HG03064 (cell line): ENCODE results near the gene KCNQ4.

Experiments used
- ATAC-seq: cut with Tn5 transposase; IDR thresholded peaks from one replicate; pipeline ENCODE4 v1.9.1; 2021; ENCODE audit warnings: low read depth; ENCODE audit not compliant: unreplicated experiment

The KCNQ4 gene

DNA sequence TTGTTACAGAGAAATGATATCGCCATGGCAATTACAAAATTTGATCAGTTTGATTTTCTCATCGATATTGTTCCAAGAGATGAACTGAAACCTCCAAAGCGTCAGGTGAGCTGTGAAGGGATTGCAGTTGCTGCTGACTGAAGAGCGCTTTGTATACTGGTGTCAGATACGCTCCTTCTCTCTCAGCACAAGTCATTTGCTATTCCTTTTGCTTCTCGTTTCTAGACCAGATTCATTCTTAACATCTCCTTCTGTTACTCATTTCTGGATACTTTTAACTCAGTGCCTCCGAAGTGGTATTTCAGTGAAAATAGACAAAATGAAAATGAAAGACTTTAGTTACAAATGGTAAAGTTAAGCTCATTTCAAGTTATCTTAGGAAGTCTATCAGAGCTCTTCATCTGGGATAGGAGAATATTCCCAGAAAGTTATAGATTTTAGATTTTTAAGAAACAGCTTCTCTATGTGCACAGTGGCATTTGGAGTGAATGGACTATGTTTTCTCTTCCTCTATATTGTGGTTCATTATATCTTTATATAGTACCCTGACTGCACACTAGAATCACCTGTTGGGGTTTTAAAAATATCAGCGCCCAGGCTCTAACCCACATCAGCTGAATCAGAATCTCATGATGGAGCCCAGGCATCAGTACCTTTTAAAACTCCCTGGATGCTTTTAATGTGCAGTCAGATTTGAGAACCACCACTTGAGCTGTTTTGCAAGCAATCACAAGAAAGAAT, 30.3 kb upstream of the KCNQ4 start:
- ATAC-seq = no peak

GRCh38 chr1:40754201-40754600, 29.4 kb upstream of the KCNQ4 start:
- no peak for ATAC-seq

GRCh38 chr1:40755067-40755466, 28.5 kb upstream of the KCNQ4 start:
- no peak for ATAC-seq

DNA sequence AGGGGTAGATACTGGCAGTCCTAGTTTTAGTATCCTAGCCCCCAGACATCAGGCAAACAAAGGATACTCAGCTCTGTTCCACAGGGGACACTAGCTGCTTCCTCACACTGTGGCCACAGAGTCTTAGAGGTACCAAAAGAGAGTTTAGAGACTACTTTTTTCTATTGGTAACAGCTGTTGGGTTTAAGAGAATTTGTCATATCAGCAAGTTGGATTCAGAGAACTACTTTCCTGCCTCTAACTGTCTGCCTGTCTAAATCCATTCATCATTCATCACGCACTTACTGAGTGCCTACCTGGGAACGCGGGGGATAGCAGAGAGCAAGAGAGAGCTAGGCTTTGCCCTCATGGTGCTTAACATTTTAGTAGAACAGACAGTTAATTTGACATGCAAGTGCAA, 27.1 kb upstream of the KCNQ4 start:
- no peak for ATAC-seq

GRCh38 chr1:40757084-40757483, 26.5 kb upstream of the KCNQ4 start:
- ATAC-seq = no peak

DNA sequence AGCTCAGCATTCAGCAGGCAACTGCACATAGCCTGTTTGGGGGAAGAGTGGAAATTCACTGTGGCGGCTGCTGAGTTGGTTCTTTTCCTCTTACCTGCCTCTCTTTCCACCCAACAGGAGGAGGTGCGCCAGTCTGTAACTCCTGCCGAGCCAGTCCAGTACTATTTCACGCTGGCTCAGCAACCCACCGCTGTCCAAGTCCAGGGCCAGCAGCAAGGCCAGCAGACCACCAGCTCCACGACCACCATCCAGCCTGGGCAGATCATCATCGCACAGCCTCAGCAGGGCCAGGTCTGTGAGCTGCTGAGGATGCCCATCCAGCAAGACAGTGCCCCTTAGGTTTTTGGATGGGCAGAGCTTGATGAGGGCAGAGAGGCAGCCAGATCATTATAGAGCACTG, 25.6 kb upstream of the KCNQ4 start:
- no peak for ATAC-seq

DNA sequence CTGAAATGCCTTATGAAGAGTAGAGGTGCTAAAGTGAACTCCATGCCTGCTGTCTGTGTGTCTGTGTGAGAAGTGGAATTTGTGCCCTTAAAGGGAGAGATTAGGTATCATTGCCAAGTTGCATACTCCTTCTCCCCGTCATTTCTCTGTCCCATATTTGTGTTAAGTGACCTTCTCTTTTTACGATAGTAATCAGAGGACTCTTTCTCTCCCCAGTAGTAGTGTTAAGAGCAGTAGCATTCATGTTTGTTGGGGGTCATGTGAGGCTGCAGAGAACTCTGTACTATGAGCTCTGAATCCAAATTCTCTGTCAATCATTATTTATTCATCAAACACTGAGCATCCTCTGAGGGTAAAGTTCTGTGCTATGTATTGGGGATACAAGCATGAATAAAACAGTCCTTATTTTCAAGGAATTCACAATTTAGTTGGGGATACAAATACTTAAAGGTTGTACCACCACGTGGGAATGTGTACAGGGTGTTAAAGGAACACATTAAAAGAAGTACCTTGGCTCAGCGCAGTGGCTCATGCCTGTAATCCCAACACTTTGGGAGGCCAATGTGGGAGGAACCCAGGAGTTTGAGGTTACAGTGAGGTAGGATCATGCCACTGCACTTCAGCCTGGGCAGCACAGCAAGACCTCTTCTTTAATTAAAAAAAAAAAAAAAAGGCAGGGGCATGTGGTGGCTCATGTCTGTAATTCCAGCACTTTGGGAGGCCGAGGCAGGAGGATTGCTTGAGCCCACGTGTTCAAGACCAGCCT, 24.8 kb upstream of the KCNQ4 start:
- ATAC-seq = no peak

GRCh38 chr1:40760984-40761383, 22.6 kb upstream of the KCNQ4 start:
- ATAC-seq = no peak

DNA sequence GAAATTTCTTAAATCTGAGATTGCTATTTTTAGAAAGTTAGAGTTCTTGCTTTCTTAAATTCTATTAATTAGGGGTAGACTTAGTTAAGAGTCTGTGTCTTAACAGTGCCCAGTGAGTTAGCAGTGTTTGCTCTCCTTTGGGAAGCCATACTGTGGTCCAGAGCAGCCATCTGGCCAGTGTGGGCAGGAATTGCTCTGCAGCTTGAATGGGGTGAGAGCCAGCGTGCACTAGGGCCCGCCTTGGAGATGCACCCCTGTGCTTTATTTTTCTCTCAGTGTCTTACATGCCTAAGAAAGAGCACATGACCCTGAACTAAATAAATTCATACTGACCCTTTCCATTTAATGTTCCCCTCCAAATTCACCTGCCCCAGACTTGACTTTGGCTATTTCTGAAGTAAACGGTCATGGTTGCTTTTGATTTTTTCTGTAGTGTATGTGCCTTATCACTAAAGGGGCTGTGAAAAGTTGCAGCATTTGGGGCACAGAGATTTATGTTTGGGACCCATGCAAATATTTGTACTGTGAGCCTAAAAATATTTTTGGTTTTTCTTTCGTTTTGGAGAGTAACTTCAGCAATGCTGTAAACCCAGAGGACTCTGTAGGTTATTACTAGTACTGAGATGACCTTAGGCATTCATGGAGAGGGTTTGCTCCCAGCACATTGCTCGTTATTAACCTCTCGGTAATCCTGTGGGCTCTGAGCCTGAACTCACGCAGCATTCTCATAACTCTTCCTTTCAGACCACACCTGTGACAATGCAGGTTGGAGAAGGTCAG, 21.3 kb upstream of the KCNQ4 start:
- ATAC-seq = no peak

- no peak for ATAC-seq
These were observed 19.6 kb upstream of the KCNQ4 start for GRCh38 chr1:40763742-40764532.

GRCh38 chr1:40764981-40765380, 18.6 kb upstream of the KCNQ4 start:
- ATAC-seq = no peak

DNA sequence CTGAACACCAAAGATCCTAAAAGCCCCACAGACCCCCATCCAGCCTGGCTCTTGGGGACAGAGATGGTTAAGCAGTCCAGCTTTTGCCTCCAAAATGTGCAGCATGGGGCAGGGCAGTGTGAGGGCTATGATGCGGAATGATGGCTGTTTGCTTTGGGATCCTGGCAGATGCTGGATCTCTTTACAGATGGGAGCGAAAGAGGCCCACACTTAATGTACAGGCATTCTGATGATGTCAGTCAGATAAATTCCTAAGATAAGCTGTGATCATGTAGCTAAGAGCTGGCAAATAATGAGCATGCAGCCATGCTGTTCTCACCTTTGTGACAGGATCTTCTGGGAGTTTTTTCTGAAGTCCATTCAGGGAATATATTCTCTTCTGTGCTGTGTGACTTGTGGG, 17.6 kb upstream of the KCNQ4 start:
- ATAC-seq = no peak

GRCh38 chr1:40766560-40766959, 17.0 kb upstream of the KCNQ4 start:
- ATAC-seq = no peak

GRCh38 chr1:40768146-40768990, 15.2 kb upstream of the KCNQ4 start:
- ATAC-seq = no peak

- ATAC-seq = no peak
These were observed 13.8 kb upstream of the KCNQ4 start for GRCh38 chr1:40769815-40770214.

DNA sequence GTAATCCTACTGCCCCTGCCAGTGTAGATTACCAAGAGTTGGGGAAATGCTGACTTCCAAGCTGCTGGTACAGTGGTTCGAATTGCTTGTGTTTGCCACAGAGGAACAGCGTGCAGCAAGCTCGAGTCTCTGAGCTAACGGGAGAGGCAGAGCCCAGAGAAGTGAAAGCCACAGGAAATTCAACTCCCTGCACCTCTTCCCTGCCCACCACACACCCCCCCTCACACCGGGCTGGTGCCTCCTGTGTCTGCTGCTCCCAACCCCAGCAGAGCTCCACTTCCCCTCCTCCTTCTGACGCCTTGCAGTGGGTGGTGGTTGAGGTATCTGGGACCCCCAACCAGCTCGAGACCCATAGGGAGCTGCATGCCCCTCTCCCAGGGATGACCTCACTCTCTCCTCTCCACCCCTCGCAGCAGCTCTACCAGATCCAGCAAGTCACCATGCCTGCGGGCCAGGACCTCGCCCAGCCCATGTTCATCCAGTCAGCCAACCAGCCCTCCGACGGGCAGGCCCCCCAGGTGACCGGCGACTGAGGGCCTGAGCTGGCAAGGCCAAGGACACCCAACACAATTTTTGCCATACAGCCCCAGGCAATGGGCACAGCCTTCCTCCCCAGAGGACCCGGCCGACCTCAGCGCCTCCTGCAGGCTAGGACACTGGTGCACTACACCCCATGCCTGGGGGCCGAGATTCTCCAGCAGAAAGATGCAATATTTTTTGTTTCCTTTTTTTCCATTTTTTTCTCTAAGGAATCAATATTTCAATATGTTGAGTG, 13.1 kb upstream of the KCNQ4 start:
- ATAC-seq = no peak

DNA sequence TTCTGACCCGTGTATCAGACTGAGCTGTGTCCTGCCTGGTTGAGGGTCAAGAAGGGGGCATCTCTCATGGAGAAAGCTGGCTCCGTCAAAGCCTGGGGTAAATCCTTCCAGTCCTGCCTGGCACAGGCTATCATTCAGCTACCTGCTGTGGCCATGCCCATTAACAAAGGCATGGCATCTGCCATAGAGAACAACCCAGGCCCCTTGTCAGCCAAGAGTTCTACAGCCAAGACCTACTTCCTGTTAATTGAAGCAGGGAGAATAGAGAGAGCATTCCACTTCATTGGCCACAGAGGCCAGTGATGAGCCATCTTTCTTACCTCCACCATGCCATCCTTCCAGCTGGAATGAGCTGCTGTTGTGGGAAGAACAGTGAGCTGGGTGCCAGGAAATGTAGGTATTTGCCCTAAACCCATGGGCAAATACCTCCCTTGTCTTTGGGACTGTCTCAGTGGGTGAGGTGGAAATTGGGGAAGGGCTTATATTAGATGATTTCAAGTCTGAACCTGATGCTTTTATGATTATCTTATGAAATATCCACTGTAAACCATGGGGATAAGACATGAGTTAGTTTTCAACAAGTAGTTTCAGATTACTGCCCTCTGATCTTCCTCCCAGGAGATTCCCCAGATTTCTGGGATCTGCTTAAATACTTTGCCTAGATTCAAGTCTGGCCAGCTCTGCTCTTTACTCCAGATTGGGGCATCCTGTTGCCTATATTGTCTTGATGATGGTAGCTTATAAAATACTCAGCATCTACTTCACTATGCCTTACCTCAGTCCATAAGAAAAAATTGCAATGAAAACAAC, 11.2 kb upstream of the KCNQ4 start:
- ATAC-seq = no peak

DNA sequence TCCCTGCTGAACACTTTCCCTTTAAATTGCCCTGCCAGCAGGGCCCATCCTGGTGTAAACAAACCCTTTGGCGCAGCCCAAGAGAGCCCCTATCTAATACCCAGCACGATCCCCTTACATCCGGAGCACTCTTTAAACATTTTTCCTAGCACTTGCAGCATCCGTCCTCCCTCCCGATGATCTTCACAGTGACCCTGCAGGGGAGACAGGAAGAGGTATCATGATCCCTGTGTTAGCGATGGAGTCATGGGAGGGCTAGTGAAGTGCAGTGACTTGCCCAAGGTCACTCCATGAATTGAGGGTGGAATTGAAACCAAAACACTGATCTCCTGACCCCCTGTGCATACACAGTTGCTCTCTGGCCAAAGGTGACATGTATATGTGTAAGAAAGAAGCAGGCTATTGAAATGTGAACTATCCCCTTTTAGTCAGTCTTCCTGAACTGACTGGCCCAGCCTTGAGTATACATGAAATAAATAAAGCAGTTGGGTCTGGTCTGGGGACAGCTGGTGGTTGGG, 9.8 kb upstream of the KCNQ4 start:
- no peak for ATAC-seq
